ENCODE results near the gene EHBP1. TPM values are rescaled to one million over a fixed set of nuclear protein-coding genes. Genes with fewer than 3 reads are reported as not detected.

The EHBP1 gene
- total and polyA plus RNA-seq, 4 experiments from 2014 or later = 9.2 to 31.9 (median 21.0) TPM

DNA sequence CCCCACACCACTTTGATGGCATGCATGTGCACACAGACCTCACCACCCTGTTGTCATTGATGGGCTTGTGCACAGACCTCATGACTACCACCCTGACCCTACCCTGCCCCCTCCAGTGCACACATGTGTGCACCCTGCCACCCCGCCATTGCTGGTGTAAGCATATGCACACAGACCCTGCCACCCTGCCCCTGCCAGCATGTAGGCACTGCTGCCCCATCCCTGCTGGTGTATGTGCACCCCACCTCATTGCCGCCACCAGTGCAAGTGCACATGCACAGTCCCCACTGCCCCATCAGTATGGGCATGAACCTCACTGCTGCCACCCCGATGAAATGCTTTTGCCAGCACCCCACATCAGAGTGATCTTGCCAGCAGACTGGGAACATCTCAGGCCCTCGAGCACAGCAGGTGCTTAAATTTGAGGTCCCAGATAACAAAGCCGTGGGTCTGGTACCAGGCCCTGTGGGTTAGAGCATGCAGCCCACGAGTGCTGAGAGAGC, 169.4 kb downstream of the EHBP1 start:
- no peaks in the 10 kb centered on the region for H3K4me1 Mint-ChIP-seq

DNA sequence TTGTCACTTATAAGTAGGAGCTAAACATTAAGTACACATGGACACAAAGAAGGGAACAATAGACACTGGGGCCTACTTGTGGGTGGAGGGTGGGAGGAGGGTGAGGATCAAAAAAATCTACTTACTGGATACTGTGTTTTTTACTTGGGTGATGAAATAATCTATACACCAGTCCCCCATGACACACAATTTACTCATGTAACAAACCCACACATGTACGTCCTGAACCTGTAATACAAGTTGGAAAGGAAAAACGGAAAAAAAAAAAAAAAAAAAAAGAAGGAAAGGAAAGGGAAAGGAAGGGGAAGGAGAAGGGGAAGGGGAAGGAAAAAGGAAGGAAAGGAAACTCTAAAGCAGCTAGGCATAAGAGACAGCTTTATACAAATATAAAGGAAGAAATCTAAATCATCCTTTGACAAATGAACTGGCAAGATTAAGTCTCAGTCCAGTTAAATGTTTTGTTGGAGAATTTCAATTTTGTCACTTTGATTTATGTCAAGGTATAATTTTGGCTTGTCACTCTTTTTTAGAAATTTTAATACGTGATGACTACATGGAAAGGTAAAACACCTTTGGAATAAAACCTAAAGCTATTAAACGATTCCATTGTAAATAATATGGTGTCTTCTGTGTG, 175.8 kb downstream of the EHBP1 start:
- no peaks in the 10 kb centered on the region for H3K36me3 ChIP-seq (ENCODE audit: insufficient read depth, low read length)
- Mint-ChIP-seq H3K4me3 (no peak overlapping the region), H3K27ac (no peak overlapping the region), H3K27me3 (no peaks in the 10 kb centered on the region), H3K36me3 (peaks cover 38 to 49% of the 10 kb centered on the region in 2 donors), H3K4me1 (no peaks in the 10 kb centered on the region), H3K9me3 (peaks cover 2 to 14% (median 7%) of the 10 kb centered on the region in 8 donors)
- ChIA-PET CTCF (ENCODE audit: partially characterized antibody) (no interaction called here), POLR2A (ENCODE audit: partially characterized antibody) (interaction anchor here (0.6 kb wide), 1 partner anchor 13 kb away, joined by 3 read pairs; no protein-coding TSS in a partner anchor)
- no peaks in the 10 kb centered on the region for H3K4me1 ChIP-seq (ENCODE audit: insufficient read depth, low read length)
- no peak overlapping the region for H3K4me3 ChIP-seq (ENCODE audit: low read length in 2 of 2)
- H3K27me3 ChIP-seq (ENCODE audit: insufficient read depth, low read length) = no peaks in the 10 kb centered on the region
- no peak overlapping the region for H3K27ac ChIP-seq (ENCODE audit: low read depth, low read length)
- intact Hi-C loops (cut with micrococcal nuclease) = no loop called here
- H3K9me3 ChIP-seq (ENCODE audit: control insufficient read depth in 1 of 2, low read length in 2 of 2) = no peaks in the 10 kb centered on the region
- DNase-seq = no peak

More for the DNA sequence above, 169.4 kb downstream of the EHBP1 start:
- Histone ChIP-seq H3K36me3 (ENCODE audit: insufficient read depth, low read length) (peaks cover 3% of the 10 kb centered on the region), H3K27ac (ENCODE audit: low read depth, low read length) (no peak overlapping the region), H3K4me3 (ENCODE audit: low read length in 2 of 2) (no peak overlapping the region), H3K9me3 (ENCODE audit: control insufficient read depth in 1 of 2, low read length in 2 of 2) (peaks cover 0 to 6% of the 10 kb centered on the region in 2 donors), H3K27me3 (ENCODE audit: insufficient read depth, low read length) (no peaks in the 10 kb centered on the region), H3K4me1 (ENCODE audit: insufficient read depth, low read length) (no peaks in the 10 kb centered on the region)
- CTCF ChIA-PET (ENCODE audit: partially characterized antibody) = no interaction called here
- DNase-seq = no peak
- Mint-ChIP-seq H3K36me3 (peaks cover 73 to 84% of the 10 kb centered on the region in 2 donors), H3K4me3 (peak overlapping the region in 1 of 8 donors; percentile 40), H3K9me3 (peaks cover 0 to 51% (median 39%) of the 10 kb centered on the region in 8 donors), H3K27me3 (no peaks in the 10 kb centered on the region), H3K27ac (no peak overlapping the region)
- POLR2A ChIA-PET (ENCODE audit: partially characterized antibody) = no interaction called here
- intact Hi-C loops (cut with micrococcal nuclease) = no loop called here

GRCh38 chr2:62883629-62884028, 178.1 kb downstream of the EHBP1 start:
- ChIA-PET CTCF (ENCODE audit: partially characterized antibody) (no interaction called here), POLR2A (ENCODE audit: partially characterized antibody) (no interaction called here)
- intact Hi-C loops (cut with micrococcal nuclease) = no loop called here

GRCh38 chr2:62884086-62884485, 178.6 kb downstream of the EHBP1 start:
- no peak overlapping the region for H3K4me3 ChIP-seq (ENCODE audit: low read length in 2 of 2)
- no peak overlapping the region for H3K4me3 Mint-ChIP-seq
- no peak overlapping the region for H3K27ac ChIP-seq (ENCODE audit: low read depth, low read length)
- H3K9me3 Mint-ChIP-seq = peaks cover 0 to 3% (median under 1%) of the 10 kb centered on the region in 8 donors
- H3K27me3 Mint-ChIP-seq = no peaks in the 10 kb centered on the region
- H3K27ac Mint-ChIP-seq = no peak overlapping the region
- POLR2A ChIA-PET (ENCODE audit: partially characterized antibody) = no interaction called here
- H3K36me3 Mint-ChIP-seq = peaks cover 18 to 24% of the 10 kb centered on the region in 2 donors
- H3K36me3 ChIP-seq (ENCODE audit: insufficient read depth, low read length) = no peaks in the 10 kb centered on the region
- no peak for DNase-seq
- no peaks in the 10 kb centered on the region for H3K9me3 ChIP-seq (ENCODE audit: control insufficient read depth in 1 of 2, low read length in 2 of 2)
- intact Hi-C loops (cut with micrococcal nuclease) = no loop called here
- peaks cover 0 to 2% (median 0%) of the 10 kb centered on the region in 4 donors for H3K4me1 Mint-ChIP-seq
- H3K27me3 ChIP-seq (ENCODE audit: insufficient read depth, low read length) = no peaks in the 10 kb centered on the region
- CTCF ChIA-PET (ENCODE audit: partially characterized antibody) = no interaction called here
- no peaks in the 10 kb centered on the region for H3K4me1 ChIP-seq (ENCODE audit: insufficient read depth, low read length)

More at GRCh38 chr2:62883629-62884028, 178.1 kb downstream of the EHBP1 start:
- no peaks in the 10 kb centered on the region for H3K27me3 ChIP-seq (ENCODE audit: insufficient read depth, low read length)
- Mint-ChIP-seq H3K27me3 (no peaks in the 10 kb centered on the region), H3K36me3 (peaks cover 18 to 26% of the 10 kb centered on the region in 2 donors), H3K27ac (peak overlapping the region in 1 of 7 donors; percentile 42), H3K4me1 (no peaks in the 10 kb centered on the region), H3K4me3 (no peak overlapping the region), H3K9me3 (peaks cover 0 to 3% (median under 1%) of the 10 kb centered on the region in 8 donors)
- H3K9me3 ChIP-seq (ENCODE audit: control insufficient read depth in 1 of 2, low read length in 2 of 2) = no peaks in the 10 kb centered on the region
- no peak overlapping the region for H3K4me3 ChIP-seq (ENCODE audit: low read length in 2 of 2)
- H3K27ac ChIP-seq (ENCODE audit: low read depth, low read length) = no peak overlapping the region
- no peak for DNase-seq
- no peaks in the 10 kb centered on the region for H3K4me1 ChIP-seq (ENCODE audit: insufficient read depth, low read length)
- H3K36me3 ChIP-seq (ENCODE audit: insufficient read depth, low read length) = no peaks in the 10 kb centered on the region

- Histone ChIP-seq H3K27ac (ENCODE audit: low read depth, low read length) (no peak overlapping the region), H3K9me3 (ENCODE audit: control insufficient read depth in 1 of 2, low read length in 2 of 2) (no peaks in the 10 kb centered on the region), H3K4me3 (ENCODE audit: low read length in 2 of 2) (no peak overlapping the region), H3K36me3 (ENCODE audit: insufficient read depth, low read length) (no peaks in the 10 kb centered on the region), H3K4me1 (ENCODE audit: insufficient read depth, low read length) (no peaks in the 10 kb centered on the region), H3K27me3 (ENCODE audit: insufficient read depth, low read length) (no peaks in the 10 kb centered on the region)
- CTCF ChIA-PET (ENCODE audit: partially characterized antibody) = no interaction called here
- POLR2A ChIA-PET (ENCODE audit: partially characterized antibody) = no interaction called here
- DNase-seq = no peak
- Mint-ChIP-seq H3K27ac (no peak overlapping the region), H3K9me3 (peaks cover 0 to 3% (median under 1%) of the 10 kb centered on the region in 8 donors), H3K27me3 (no peaks in the 10 kb centered on the region), H3K36me3 (peaks cover 17 to 24% of the 10 kb centered on the region in 2 donors), H3K4me3 (no peak overlapping the region), H3K4me1 (peaks cover 0 to 2% (median 0%) of the 10 kb centered on the region in 4 donors)
- intact Hi-C loops (cut with micrococcal nuclease) = no loop called here
Measured at GRCh38 chr2:62884514-62884913, 179.0 kb downstream of the EHBP1 start.

GRCh38 chr2:62894966-62895631, 189.6 kb downstream of the EHBP1 start:
- H3K27ac Mint-ChIP-seq = no peak overlapping the region
- no peak overlapping the region for H3K4me3 Mint-ChIP-seq
- H3K9me3 ChIP-seq (ENCODE audit: control insufficient read depth in 1 of 2, low read length in 2 of 2) = no peaks in the 10 kb centered on the region
- H3K4me1 ChIP-seq (ENCODE audit: insufficient read depth, low read length) = no peaks in the 10 kb centered on the region
- ChIA-PET POLR2A (ENCODE audit: partially characterized antibody) (interaction anchor here (0.6 kb wide), 1 partner anchor 14 kb away, joined by 3 read pairs; no protein-coding TSS in a partner anchor), CTCF (ENCODE audit: partially characterized antibody) (no interaction called here)
- H3K36me3 Mint-ChIP-seq = peaks cover 2 to 23% of the 10 kb centered on the region in 2 donors
- no peak overlapping the region for H3K4me3 ChIP-seq (ENCODE audit: low read length in 2 of 2)
- peaks cover 0 to 1% (median 0%) of the 10 kb centered on the region in 4 donors for H3K4me1 Mint-ChIP-seq
- no peaks in the 10 kb centered on the region for H3K27me3 ChIP-seq (ENCODE audit: insufficient read depth, low read length)
- peaks cover 0 to 2% (median 0%) of the 10 kb centered on the region in 8 donors for H3K9me3 Mint-ChIP-seq
- DNase-seq = no peak
- intact Hi-C loops (cut with micrococcal nuclease) = no loop called here
- H3K27me3 Mint-ChIP-seq = no peaks in the 10 kb centered on the region
- H3K27ac ChIP-seq (ENCODE audit: low read depth, low read length) = no peak overlapping the region
- no peaks in the 10 kb centered on the region for H3K36me3 ChIP-seq (ENCODE audit: insufficient read depth, low read length)

GRCh38 chr2:62895632-62896009, 190.1 kb downstream of the EHBP1 start:
- intact Hi-C loops (cut with micrococcal nuclease) = no loop called here
- Histone ChIP-seq H3K27ac (ENCODE audit: low read depth, low read length) (no peak overlapping the region), H3K27me3 (ENCODE audit: insufficient read depth, low read length) (no peaks in the 10 kb centered on the region), H3K36me3 (ENCODE audit: insufficient read depth, low read length) (no peaks in the 10 kb centered on the region), H3K4me3 (ENCODE audit: low read length in 2 of 2) (no peak overlapping the region), H3K4me1 (ENCODE audit: insufficient read depth, low read length) (no peaks in the 10 kb centered on the region), H3K9me3 (ENCODE audit: control insufficient read depth in 1 of 2, low read length in 2 of 2) (no peaks in the 10 kb centered on the region)
- no peak overlapping the region for H3K27ac Mint-ChIP-seq
- DNase-seq = no peak
- CTCF ChIA-PET (ENCODE audit: partially characterized antibody) = no interaction called here
- H3K9me3 Mint-ChIP-seq = no peaks in the 10 kb centered on the region
- no peak overlapping the region for H3K4me3 Mint-ChIP-seq
- peaks cover 0 to 20% of the 10 kb centered on the region in 2 donors for H3K36me3 Mint-ChIP-seq
- H3K4me1 Mint-ChIP-seq = no peaks in the 10 kb centered on the region
- H3K27me3 Mint-ChIP-seq = no peaks in the 10 kb centered on the region
- POLR2A ChIA-PET (ENCODE audit: partially characterized antibody) = no interaction called here
